NCI-H345 (cell line): Measurements from ENCODE around the gene SIAH3.

ENCODE experiments used
- DNase-seq: peaks from one replicate; lab custom pipeline; 2025; lab: John Stamatoyannopoulos, UW

Gene SIAH3

GRCh38 chr13:45820106-45820838, 31.3 kb downstream of the SIAH3 start:
- DNase-seq = no peak

GRCh38 chr13:45817833-45818232, 33.7 kb downstream of the SIAH3 start:
- no peak for DNase-seq

GRCh38 chr13:45816427-45816826, 35.1 kb downstream of the SIAH3 start:
- DNase-seq = no peak

- DNase-seq = no peak
These were observed 38.7 kb downstream of the SIAH3 start for GRCh38 chr13:45812695-45813372.

- DNase-seq = no peak
These were observed 39.5 kb downstream of the SIAH3 start for GRCh38 chr13:45811891-45812694.

- DNase-seq = no peak
These were observed 41.7 kb downstream of the SIAH3 start for GRCh38 chr13:45809801-45810394.

GRCh38 chr13:45808925-45809324, 42.6 kb downstream of the SIAH3 start:
- DNase-seq = no peak

GRCh38 chr13:45807520-45808099, 43.9 kb downstream of the SIAH3 start:
- DNase-seq = peak; percentile 38

GRCh38 chr13:45800485-45800884, 51.1 kb downstream of the SIAH3 start:
- DNase-seq = no peak

GRCh38 chr13:45799451-45799850, 52.1 kb downstream of the SIAH3 start:
- DNase-seq = no peak

- no peak for DNase-seq
These were observed 52.7 kb downstream of the SIAH3 start for GRCh38 chr13:45798851-45799250.

- DNase-seq = no peak
These were observed 54.9 kb downstream of the SIAH3 start for GRCh38 chr13:45796426-45797235.

- DNase-seq = no peak
These were observed 58.7 kb downstream of the SIAH3 start for GRCh38 chr13:45792827-45793303.

- DNase-seq = no peak
These were observed 63.5 kb downstream of the SIAH3 start for GRCh38 chr13:45788011-45788410.

- peak; percentile 3 for DNase-seq
These were observed 64.2 kb downstream of the SIAH3 start for GRCh38 chr13:45787346-45787745.

- peak; percentile 24 for DNase-seq
These were observed 65.1 kb downstream of the SIAH3 start for GRCh38 chr13:45786293-45786920.

- no peak for DNase-seq
These were observed 66.5 kb downstream of the SIAH3 start for GRCh38 chr13:45784755-45785675.

GRCh38 chr13:45783346-45784043, 68.1 kb downstream of the SIAH3 start:
- no peak for DNase-seq
